Esophagus muscularis mucosa (tissue), 3 donors: ENCODE data around the gene RASSF3.

Experiments
- EP300 ChIP-seq: sonication (generic); formaldehyde crosslinking; IDR thresholded peaks from one replicate; pipeline ENCODE4 v1.6.1; 2017; ENCODE audit warnings: antibody characterized with exemption
- POLR2A ChIP-seq: fragments of 450-650 bp; IDR thresholded peaks from one replicate; pipeline ENCODE4 v1.6.1; 2017; ENCODE audit warnings: antibody characterized with exemption, moderate library complexity, mild to moderate bottlenecking, low read depth
- POLR2AphosphoS5 ChIP-seq, 2 donors: sonication (generic); formaldehyde crosslinking; IDR thresholded peaks; one replicate each; pipeline ENCODE4 v1.6.1; 2017; ENCODE audit warnings: antibody characterized with exemption in 2 of 2

- TF ChIP-seq EP300, result no peak
- TF ChIP-seq POLR2AphosphoS5 (IDR thresholded peaks at IDR 0.05), result no peak
- no peak for TF ChIP-seq POLR2A
Observed at GRCh38 chr12:64674367-64674922, 64.2 kb downstream of the RASSF3 start.
